Subcutaneous adipose tissue (tissue), 4 donors: ENCODE measurements around the gene TIMP3. TPM values are rescaled to one million over a fixed set of nuclear protein-coding genes. Genes with fewer than 3 reads are reported as not detected.

Source experiments
- total RNA-seq, 4 donors: library from RNA; depleted of rRNA; stranded (reverse); fragments of >200 nt; gene quantifications; one replicate each; pipeline ENCODE4 v1.1.0, GENCODE V29; 2016
- TF ChIP-seq, protein P1 (sequence below): fragments of 450-650 bp; IDR thresholded peaks from one replicate; pipeline ENCODE4 v1.5.1; 2016; ENCODE audit warnings: low read depth, mild to moderate bottlenecking, control low read depth, antibody characterized with exemption, moderate library complexity

Gene TIMP3
- total RNA-seq, 4 donors from 2014 or later: 273 to 1,550 (median 1,225) TPM

- TF ChIP-seq, protein P1, sequence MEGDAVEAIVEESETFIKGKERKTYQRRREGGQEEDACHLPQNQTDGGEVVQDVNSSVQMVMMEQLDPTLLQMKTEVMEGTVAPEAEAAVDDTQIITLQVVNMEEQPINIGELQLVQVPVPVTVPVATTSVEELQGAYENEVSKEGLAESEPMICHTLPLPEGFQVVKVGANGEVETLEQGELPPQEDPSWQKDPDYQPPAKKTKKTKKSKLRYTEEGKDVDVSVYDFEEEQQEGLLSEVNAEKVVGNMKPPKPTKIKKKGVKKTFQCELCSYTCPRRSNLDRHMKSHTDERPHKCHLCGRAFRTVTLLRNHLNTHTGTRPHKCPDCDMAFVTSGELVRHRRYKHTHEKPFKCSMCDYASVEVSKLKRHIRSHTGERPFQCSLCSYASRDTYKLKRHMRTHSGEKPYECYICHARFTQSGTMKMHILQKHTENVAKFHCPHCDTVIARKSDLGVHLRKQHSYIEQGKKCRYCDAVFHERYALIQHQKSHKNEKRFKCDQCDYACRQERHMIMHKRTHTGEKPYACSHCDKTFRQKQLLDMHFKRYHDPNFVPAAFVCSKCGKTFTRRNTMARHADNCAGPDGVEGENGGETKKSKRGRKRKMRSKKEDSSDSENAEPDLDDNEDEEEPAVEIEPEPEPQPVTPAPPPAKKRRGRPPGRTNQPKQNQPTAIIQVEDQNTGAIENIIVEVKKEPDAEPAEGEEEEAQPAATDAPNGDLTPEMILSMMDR: no peak
Measured at GRCh38 chr22:32910429-32910772, 108.9 kb downstream of the TIMP3 start.

DNA sequence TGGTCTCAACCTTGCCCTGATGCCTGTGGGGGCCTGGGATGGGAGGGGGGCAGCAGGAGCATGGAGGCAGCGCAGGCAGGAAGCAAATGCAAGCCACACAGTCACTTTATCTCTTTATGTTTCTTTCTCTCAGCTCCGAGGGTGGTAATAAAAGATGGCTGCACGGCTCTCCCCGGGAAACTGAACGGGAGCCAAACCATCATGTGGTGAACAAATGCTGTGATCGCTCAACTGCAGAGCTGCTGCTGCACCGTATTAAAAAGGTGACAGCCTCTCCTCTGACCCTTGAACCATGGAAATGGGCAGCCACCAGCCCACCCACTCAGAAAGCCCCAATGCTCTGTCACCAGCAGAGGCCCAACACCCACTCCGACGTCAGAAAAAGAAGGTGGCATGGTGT is 110.0 kb downstream of the TIMP3 start:
- TF ChIP-seq, protein P1: no peak
